Motor neuron (in vitro differentiated cells): ENCODE results near the gene SCAF11. TPM values are rescaled to one million over a fixed set of nuclear protein-coding genes. Genes with fewer than 3 reads are reported as not detected.

Experiments used
- ATAC-seq, 8 experiments: fragments of 200-7000 bp; cut with Tn5 transposase; replicated peaks in 6 of 8; 2 replicates each; pipeline ENCODE4 v1.8.0; 2021; ENCODE audit warnings: mild to moderate bottlenecking in 8 of 8, moderate library complexity in 8 of 8
- H3K27ac ChIP-seq, 2 donors: fragments of 250-450 bp; sonication (Bioruptor Pico); 2 replicates each; pipeline ENCODE4 v1.9.0; 2021; ENCODE audit warnings: antibody characterized with exemption in 2 of 2, mild to moderate bottlenecking in 2 of 2, moderate library complexity in 1 of 2
- H3K4me1 ChIP-seq, 2 donors: fragments of 250-450 bp; sonication (Bioruptor Pico); replicated peaks in 1 of 2; 2 replicates each; pipeline ENCODE4 v1.6.1; 2021; ENCODE audit warnings: antibody characterized with exemption in 2 of 2, mild to moderate bottlenecking in 2 of 2, moderate library complexity in 1 of 2
- H3K4me3 ChIP-seq, 5 donors: fragments of 250-450 bp; sonication (Bioruptor Pico); 2 replicates each; pipeline ENCODE4 v1.9.0; 2021; ENCODE audit warnings: antibody characterized with exemption in 5 of 5, mild to moderate bottlenecking in 5 of 5, moderate library complexity in 4 of 5
- WGBS, 10 experiments: fragments of 450-650 bp; shearing (Covaris generic); methylation state at CpG; one replicate each; pipeline ENCODE4 v1.0.0; 2022; 5-methylcytosine and 5-hydroxymethylcytosine counted together
- in situ Hi-C, 9 experiments: fragments of 400-800 bp; cut with MboI; loops; one replicate each; pipeline ENCODE4 v1.15.0; 2021; ENCODE audit warnings: low sequenced_read_pairs in 9 of 9, low pct_unique_long_range_greater_than_20kb in 2 of 9; ENCODE audit not compliant: unreplicated experiment in 9 of 9
- total RNA-seq, 8 experiments: library from RNA; unstranded; fragments of 300-600 nt; gene quantifications; 2 replicates each; pipeline versions ENCODE4 v1.2.3 to v1.2.4, GENCODE V29; 2022

The SCAF11 gene
- total RNA-seq, 8 experiments from 2014 or later: 29.8 to 157 (median 49.4) TPM

- in situ Hi-C loops: no loop called here
- Histone ChIP-seq H3K4me3 (no peak overlapping the region), H3K4me1 (no peaks in the 10 kb centered on the region), H3K27ac (no peak overlapping the region)
- WGBS, 10 experiments: 61 to 100% (median 95%) methylated on average over 1 to 5 of the region's 5 CpGs
- no peak for ATAC-seq
These were observed 102.8 kb downstream of the SCAF11 start for GRCh38 chr12:45887544-45887943.

GRCh38 chr12:45886685-45887084, 103.7 kb downstream of the SCAF11 start:
- H3K4me1 ChIP-seq: no peaks in the 10 kb centered on the region
- no peak for ATAC-seq
- no peak overlapping the region for H3K4me3 ChIP-seq
- in situ Hi-C loops: no loop called here
- no peak overlapping the region for H3K27ac ChIP-seq
- no CpG with 5 or more reads among the region's 1 CpG for WGBS, 10 experiments

GRCh38 chr12:45883187-45883586, 107.2 kb downstream of the SCAF11 start:
- no peak overlapping the region for H3K27ac ChIP-seq
- 80 to 100% (median 100%) methylated on average over 1 of the region's 1 CpG; no CpG with 5 or more reads in 1 of the 10 experiments for WGBS, 10 experiments
- no peaks in the 10 kb centered on the region for H3K4me1 ChIP-seq
- ATAC-seq: no peak
- in situ Hi-C loops: no loop called here
- no peak overlapping the region for H3K4me3 ChIP-seq

GRCh38 chr12:45880533-45880932, 109.8 kb downstream of the SCAF11 start:
- peak in 2 of 8 experiments; percentile 49 to 77 for ATAC-seq
- Histone ChIP-seq H3K4me1 (no peaks in the 10 kb centered on the region), H3K27ac (no peak overlapping the region), H3K4me3 (no peak overlapping the region)
- 60 to 100% (median 91%) methylated on average over 1 to 2 of the region's 2 CpGs; no CpG with 5 or more reads in 3 of the 10 experiments for WGBS, 10 experiments
- in situ Hi-C loops: no loop called here

- Histone ChIP-seq H3K4me1 (no peaks in the 10 kb centered on the region), H3K4me3 (no peak overlapping the region), H3K27ac (no peak overlapping the region)
- in situ Hi-C loops: no loop called here
- 29 to 100% (median 83%) methylated on average over 1 to 2 of the region's 2 CpGs; no CpG with 5 or more reads in 3 of the 10 experiments for WGBS, 10 experiments
- no peak for ATAC-seq
These were observed 110.9 kb downstream of the SCAF11 start for GRCh38 chr12:45879363-45879895.

- Histone ChIP-seq H3K4me1 (no peaks in the 10 kb centered on the region), H3K27ac (no peak overlapping the region), H3K4me3 (no peak overlapping the region)
- peak in 2 of 8 experiments; percentile 24 to 41 for ATAC-seq
- in situ Hi-C loops: no loop called here
- WGBS, 10 experiments: 46 to 81% (median 70%) methylated on average over 5 to 8 of the region's 8 CpGs; no CpG with 5 or more reads in 1 of the 10 experiments
These were observed 111.6 kb downstream of the SCAF11 start for GRCh38 chr12:45878630-45879255.

GRCh38 chr12:45877069-45877468, 113.3 kb downstream of the SCAF11 start:
- Histone ChIP-seq H3K4me3 (no peak overlapping the region), H3K27ac (no peak overlapping the region), H3K4me1 (no peaks in the 10 kb centered on the region)
- 81 to 100% (median 100%) methylated on average over 1 to 5 of the region's 5 CpGs; no CpG with 5 or more reads in 2 of the 10 experiments for WGBS, 10 experiments
- in situ Hi-C loops: no loop called here
- no peak for ATAC-seq

GRCh38 chr12:45872446-45872845, 117.9 kb downstream of the SCAF11 start:
- ATAC-seq: no peak
- 67 to 100% (median 95%) methylated on average over 1 to 7 of the region's 7 CpGs for WGBS, 10 experiments
- Histone ChIP-seq H3K4me1 (no peaks in the 10 kb centered on the region), H3K4me3 (no peak overlapping the region), H3K27ac (no peak overlapping the region)
- in situ Hi-C loops: no loop called here
